ENCODE measurements around the gene CCDC51.

DNA sequence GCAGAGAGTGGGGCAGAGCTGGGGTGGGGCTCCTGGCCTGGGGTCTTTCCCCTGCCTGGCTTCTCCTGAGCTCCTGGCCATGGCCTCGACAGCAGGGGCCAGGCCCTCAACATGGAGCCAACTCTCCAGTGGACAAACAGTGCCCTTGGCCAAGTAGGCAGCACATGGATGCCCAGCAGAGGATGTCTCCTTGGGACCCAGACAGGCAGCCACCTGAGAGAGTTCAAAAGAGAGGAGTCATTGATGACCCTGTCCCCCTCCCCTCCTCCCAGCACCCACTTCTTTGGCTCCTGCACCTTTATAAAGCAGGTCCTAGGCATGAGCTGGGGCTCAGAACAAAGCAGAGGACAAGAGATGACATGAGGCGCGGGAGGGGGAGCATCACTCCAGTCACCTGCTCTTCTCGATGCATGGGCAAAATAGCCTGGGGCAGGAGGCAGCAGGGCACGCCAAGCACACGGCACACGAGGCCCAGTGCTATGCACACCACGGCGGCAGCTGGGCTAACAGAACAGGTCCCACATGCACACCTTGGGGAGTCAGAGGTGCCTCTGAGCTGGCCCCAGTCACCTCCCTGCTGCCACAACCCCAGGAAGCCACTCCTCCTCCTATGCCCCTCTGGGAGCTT is 36.6 kb upstream of the CCDC51 start:
- TF ChIP-seq, protein P1, sequence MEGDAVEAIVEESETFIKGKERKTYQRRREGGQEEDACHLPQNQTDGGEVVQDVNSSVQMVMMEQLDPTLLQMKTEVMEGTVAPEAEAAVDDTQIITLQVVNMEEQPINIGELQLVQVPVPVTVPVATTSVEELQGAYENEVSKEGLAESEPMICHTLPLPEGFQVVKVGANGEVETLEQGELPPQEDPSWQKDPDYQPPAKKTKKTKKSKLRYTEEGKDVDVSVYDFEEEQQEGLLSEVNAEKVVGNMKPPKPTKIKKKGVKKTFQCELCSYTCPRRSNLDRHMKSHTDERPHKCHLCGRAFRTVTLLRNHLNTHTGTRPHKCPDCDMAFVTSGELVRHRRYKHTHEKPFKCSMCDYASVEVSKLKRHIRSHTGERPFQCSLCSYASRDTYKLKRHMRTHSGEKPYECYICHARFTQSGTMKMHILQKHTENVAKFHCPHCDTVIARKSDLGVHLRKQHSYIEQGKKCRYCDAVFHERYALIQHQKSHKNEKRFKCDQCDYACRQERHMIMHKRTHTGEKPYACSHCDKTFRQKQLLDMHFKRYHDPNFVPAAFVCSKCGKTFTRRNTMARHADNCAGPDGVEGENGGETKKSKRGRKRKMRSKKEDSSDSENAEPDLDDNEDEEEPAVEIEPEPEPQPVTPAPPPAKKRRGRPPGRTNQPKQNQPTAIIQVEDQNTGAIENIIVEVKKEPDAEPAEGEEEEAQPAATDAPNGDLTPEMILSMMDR (IDR thresholded peaks at IDR 0.05 in 2 of 3, conservative IDR thresholded peaks at IDR 0.05 in 1 of 3; ENCODE audit: borderline replicate concordance in 1 of 3, insufficient read depth in 1 of 3, low read depth in 2 of 3, low read length in 2 of 3), result no peak
- TF ChIP-seq POLR2A (IDR thresholded peaks at IDR 0.05; ENCODE audit: borderline replicate concordance, extremely low read depth, insufficient read depth, insufficient read length), result no peak
- TF ChIP-seq POLR2AphosphoS5 (IDR thresholded peaks at IDR 0.05; ENCODE audit: low read depth, low read length), result no peak
- no peak for TF ChIP-seq EGR1 (IDR thresholded peaks at IDR 0.05; ENCODE audit: low read depth)
- TF ChIP-seq SP1 (IDR thresholded peaks at IDR 0.05; ENCODE audit: low read depth), result no peak
